IPS DF 6.9 (cell line): Measurements from ENCODE around the gene ABT1.

Experiments used
- DNase-seq: peaks from one replicate; pipeline ENCODE4 v3.0.0-alpha.2; 2013; ENCODE audit warnings: low read depth, low spot score
- H3K27ac ChIP-seq: one replicate; pipeline ENCODE4 v1.5.1; 2013; ENCODE audit warnings: low read length, control low read depth
- H3K27me3 ChIP-seq: 2 replicates; pipeline ENCODE4 v1.6.1; 2013; ENCODE audit warnings: mild to moderate bottlenecking, low read length; ENCODE audit not compliant: control insufficient read depth, insufficient read depth
- H3K36me3 ChIP-seq: 2 replicates; pipeline ENCODE4 v1.6.1; 2013; ENCODE audit warnings: low read length; ENCODE audit not compliant: control insufficient read depth, insufficient read depth
- H3K4me1 ChIP-seq: 2 replicates; pipeline ENCODE4 v1.6.1; 2013; ENCODE audit warnings: low read length; ENCODE audit not compliant: control insufficient read depth, insufficient read depth
- H3K4me3 ChIP-seq: 2 replicates; pipeline ENCODE4 v1.5.1; 2013; ENCODE audit warnings: mild to moderate bottlenecking, low read length
- H3K9me3 ChIP-seq: 2 replicates; pipeline ENCODE4 v1.6.1; 2013; ENCODE audit warnings: low read length, inconsistent platforms; ENCODE audit not compliant: control insufficient read depth, insufficient read depth
- WGBS: extraction: QIAGEN DNeasy Blood & Tissue Kit; methylation state at CpG from one replicate; pipeline ENCODE4 v1.1.7; 2013; ENCODE audit warnings: mixed read lengths, missing lambda C conversion rate; ENCODE audit not compliant: insufficient read length, insufficient coverage; 5-methylcytosine and 5-hydroxymethylcytosine counted together

ABT1 gene

DNA sequence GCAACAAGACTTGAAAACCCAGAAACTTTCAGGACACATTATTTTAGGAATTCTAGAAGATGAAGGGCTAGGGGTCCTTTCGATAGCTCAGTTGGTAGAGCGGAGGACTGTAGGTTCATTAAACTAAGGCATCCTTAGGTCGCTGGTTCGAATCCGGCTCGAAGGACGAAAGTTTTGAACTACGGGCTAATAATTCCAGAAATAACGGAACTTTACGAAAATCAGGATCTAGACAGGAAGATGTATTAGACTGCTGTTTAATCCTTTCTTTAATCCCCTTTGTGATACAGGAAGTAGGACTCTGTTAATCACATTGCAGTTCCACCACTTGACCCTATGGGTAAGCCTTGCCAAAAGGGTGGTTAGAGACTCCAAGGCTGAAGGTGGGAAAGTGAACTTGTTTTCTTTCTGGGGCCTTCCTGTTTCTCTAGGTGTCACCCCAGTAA is 21.2 kb upstream of the ABT1 start:
- no peak overlapping the region for H3K27ac ChIP-seq
- no peaks in the 10 kb centered on the region for H3K36me3 ChIP-seq
- H3K27me3 ChIP-seq = no peaks in the 10 kb centered on the region
- no peak for DNase-seq
- no peaks in the 10 kb centered on the region; the same call in 1 of the 2 replicates for H3K4me1 ChIP-seq
- H3K4me3 ChIP-seq = peak overlapping the region; percentile 25; the same call in 1 of the 2 replicates
- no CpG with 5 or more reads among the region's 10 CpGs for WGBS
- H3K9me3 ChIP-seq = no peaks in the 10 kb centered on the region; the same call in 1 of the 2 replicates

DNA sequence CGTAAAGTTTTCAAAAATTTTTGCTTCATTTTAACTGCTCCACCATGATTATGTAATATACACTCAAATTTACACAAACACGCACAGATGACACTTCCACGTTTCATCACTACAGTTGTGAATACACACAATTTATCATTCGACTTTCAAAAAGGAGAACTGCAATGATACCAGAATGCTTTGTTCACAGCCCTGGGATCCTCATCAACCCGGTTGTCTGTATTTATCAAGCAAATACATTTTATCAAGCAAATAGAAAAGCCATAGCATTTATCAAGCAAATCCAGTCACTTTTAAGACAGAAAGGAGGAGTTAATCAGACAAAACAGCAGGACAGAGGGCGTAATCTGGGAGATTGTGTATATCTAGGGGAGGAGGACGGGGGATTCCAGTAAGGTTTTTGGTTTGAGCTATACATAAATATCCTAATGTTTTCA is 20.3 kb upstream of the ABT1 start:
- Histone ChIP-seq H3K36me3 (no peaks in the 10 kb centered on the region), H3K27ac (no peak overlapping the region), H3K4me3 (peak overlapping the region; percentile 8; the same call in 1 of the 2 replicates), H3K9me3 (no peaks in the 10 kb centered on the region; the same call in 1 of the 2 replicates), H3K27me3 (no peaks in the 10 kb centered on the region), H3K4me1 (no peaks in the 10 kb centered on the region; the same call in 1 of the 2 replicates)
- WGBS = 100% methylated on average over 2 of the region's 7 CpGs
- no peak for DNase-seq

DNA sequence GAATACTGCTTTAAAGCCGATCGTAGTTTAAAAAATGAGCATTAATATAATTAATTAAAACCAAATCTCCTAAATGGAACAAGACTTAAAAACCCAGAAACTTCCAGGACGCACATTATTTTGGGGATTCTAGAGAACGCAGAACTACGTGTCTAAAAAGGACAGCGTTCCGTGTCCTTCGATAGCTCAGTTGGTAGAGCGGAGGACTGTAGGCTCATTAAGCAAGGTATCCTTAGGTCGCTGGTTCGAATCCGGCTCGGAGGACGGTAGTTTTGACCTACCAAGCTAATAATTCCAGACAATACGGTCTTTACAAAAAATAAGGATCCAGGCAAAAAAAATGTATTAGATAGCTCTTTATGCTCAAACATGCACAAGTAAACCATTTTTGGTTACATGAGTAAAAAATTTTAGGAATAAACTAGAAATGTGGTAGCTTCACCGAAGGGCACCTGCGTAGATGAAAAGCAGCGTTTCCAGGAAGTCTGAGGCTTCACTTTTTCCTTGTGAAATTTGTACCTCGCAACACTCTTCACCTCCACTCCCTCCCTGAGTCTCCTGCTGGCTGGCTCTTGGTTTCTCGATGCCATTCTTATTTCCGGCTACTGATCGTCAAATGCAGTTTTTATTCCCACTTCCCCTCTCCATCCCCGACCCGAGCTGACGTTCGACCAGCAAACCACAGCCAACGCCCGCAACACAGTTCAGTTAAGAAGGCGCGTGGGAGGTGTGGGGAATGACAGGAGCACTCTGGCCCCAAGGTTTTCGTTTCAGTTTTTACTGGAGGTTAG is 19.6 kb upstream of the ABT1 start:
- peak overlapping the region; percentile 64 for H3K4me3 ChIP-seq
- no peak for DNase-seq
- no peaks in the 10 kb centered on the region for H3K27me3 ChIP-seq
- no peak overlapping the region for H3K27ac ChIP-seq
- H3K4me1 ChIP-seq = no peaks in the 10 kb centered on the region; the same call in 1 of the 2 replicates
- no CpG with 5 or more reads among the region's 31 CpGs for WGBS
- H3K36me3 ChIP-seq = no peaks in the 10 kb centered on the region
- H3K9me3 ChIP-seq = no peaks in the 10 kb centered on the region; the same call in 1 of the 2 replicates

DNA sequence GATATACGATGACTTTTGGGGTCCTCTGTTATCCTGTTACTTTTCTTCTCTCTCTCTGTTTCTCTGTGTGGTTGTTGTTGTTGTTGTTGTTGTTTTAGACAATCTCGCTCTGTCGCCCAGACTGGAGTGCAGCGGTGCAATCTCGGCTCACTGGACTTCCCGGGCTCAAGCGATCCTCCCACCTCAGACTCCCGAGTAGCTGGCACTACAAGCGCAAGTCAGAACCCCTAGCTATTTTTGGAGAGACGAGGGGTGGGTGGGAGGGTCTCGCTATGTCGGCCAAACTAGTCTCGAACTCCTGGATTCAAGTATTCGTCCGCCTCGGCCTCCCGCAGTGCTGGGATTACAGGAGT is 19.1 kb upstream of the ABT1 start:
- no peak for DNase-seq
- Histone ChIP-seq H3K9me3 (no peaks in the 10 kb centered on the region; the same call in 1 of the 2 replicates), H3K27ac (no peak overlapping the region), H3K4me1 (no peaks in the 10 kb centered on the region; the same call in 1 of the 2 replicates), H3K27me3 (no peaks in the 10 kb centered on the region), H3K36me3 (no peaks in the 10 kb centered on the region), H3K4me3 (peak overlapping the region; percentile 64; the same call in 1 of the 2 replicates)
- WGBS = no CpG with 5 or more reads among the region's 17 CpGs

DNA sequence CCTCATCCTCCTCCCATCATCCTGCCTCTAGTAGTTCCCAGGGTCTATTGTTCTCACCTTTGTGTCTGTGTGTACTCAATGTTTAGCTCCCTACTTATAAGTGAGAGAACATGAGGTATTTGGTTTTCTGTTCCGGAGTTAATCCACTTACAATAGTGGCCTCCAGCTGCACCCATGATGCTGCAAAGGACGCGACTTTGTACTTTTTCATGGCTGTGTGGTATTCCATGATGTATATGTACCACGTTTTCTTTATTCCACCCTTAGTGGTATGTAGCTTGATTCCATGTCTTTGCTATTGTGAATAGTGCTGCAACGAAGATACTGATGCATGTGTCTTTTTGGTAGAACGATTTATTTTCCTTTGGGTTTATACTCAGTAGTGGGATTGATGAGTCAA is 18.5 kb upstream of the ABT1 start:
- WGBS = no CpG with 5 or more reads among the region's 6 CpGs
- no peaks in the 10 kb centered on the region; the same call in 1 of the 2 replicates for H3K4me1 ChIP-seq
- H3K27ac ChIP-seq = no peak overlapping the region
- no peaks in the 10 kb centered on the region; the same call in 1 of the 2 replicates for H3K9me3 ChIP-seq
- no peaks in the 10 kb centered on the region for H3K27me3 ChIP-seq
- H3K4me3 ChIP-seq = no peak overlapping the region
- no peaks in the 10 kb centered on the region for H3K36me3 ChIP-seq
- no peak for DNase-seq

DNA sequence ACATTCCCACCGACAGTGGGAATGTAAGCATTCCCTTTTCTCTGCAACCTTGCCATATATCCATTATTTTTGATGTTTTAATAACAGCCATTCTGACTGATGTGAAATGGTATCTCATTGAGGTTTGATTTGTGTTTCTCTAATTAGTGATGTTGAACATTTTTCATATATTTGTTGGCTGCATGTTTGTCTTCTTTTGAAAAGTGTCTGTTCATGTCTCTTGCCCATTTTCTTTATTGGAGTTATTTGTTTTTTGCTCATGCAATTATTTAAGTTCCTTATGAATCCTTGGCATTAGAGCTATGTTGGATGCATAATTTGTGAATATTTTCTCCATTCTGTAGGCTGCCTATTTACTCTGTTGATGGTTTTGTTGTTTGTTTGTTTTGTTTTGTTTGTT is 18.0 kb upstream of the ABT1 start:
- Histone ChIP-seq H3K4me1 (no peaks in the 10 kb centered on the region; the same call in 1 of the 2 replicates), H3K27ac (no peak overlapping the region), H3K4me3 (no peak overlapping the region), H3K36me3 (no peaks in the 10 kb centered on the region), H3K27me3 (no peaks in the 10 kb centered on the region), H3K9me3 (no peaks in the 10 kb centered on the region; the same call in 1 of the 2 replicates)
- WGBS = no CpG with 5 or more reads among the region's 1 CpG
- DNase-seq = no peak

DNA sequence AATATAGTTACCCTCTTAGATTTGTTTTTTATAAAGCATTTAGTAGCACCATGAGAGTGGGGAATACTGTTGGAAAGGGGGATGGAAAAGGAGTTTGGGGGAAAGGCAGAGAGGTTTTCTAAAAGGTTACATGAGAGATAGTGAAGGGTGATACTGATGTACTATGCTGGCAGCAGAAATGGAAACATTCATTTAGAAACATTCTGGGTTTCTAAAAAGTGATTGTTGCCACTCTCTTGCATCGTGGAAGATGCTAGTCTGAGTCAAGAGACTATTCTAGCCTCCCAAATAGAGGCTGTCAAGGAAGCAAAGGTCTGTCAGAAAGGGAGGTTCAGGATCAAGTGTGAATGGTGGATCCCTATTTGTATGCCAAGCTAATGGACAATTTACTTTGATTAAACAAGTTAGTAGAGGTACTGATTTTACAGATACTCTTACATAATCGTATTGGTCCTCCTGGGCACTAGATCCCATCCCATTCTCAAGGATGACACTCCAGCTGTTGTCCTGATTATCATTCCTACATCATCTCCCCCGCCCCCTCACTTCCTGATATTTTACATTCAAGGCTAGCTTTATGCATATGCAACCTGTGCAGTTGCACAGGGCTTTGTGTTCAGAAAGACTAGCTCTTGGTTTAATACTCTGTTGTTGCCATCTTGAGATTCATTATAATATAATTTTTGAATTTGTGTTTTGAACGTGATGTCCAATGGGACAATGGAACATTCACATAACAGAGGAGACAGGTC is 15.4 kb upstream of the ABT1 start:
- no peaks in the 10 kb centered on the region for H3K36me3 ChIP-seq
- no peak for DNase-seq
- H3K27me3 ChIP-seq = no peaks in the 10 kb centered on the region
- no peaks in the 10 kb centered on the region; the same call in 1 of the 2 replicates for H3K4me1 ChIP-seq
- no CpG with 5 or more reads among the region's 4 CpGs for WGBS
- no peak overlapping the region for H3K4me3 ChIP-seq
- H3K9me3 ChIP-seq = no peaks in the 10 kb centered on the region
- H3K27ac ChIP-seq = no peak overlapping the region

DNA sequence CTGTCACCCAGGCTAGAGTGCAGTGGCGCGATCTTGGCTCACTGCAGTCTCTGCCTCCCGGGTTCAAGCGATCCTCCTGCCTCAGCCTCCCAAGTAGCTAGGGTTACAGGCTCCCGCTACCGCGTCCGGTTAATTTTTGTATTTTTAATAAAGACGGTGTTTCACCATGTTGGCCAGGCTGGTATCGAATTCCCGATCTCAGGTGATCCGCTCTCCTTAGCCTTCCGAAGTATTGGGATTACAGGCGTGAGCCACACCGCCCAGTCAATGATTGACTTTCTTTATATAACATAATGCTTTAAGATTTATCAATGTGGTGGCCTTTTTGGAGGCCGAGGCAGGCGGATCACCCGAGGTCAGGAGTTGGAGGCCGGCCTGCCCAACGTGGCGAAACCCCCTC is 7.8 kb upstream of the ABT1 start:
- no peaks in the 10 kb centered on the region for H3K36me3 ChIP-seq
- DNase-seq = no peak
- H3K27ac ChIP-seq = no peak overlapping the region
- no peak overlapping the region for H3K4me3 ChIP-seq
- no peaks in the 10 kb centered on the region for H3K4me1 ChIP-seq
- H3K27me3 ChIP-seq = no peaks in the 10 kb centered on the region
- no peaks in the 10 kb centered on the region for H3K9me3 ChIP-seq
- no CpG with 5 or more reads among the region's 21 CpGs for WGBS

DNA sequence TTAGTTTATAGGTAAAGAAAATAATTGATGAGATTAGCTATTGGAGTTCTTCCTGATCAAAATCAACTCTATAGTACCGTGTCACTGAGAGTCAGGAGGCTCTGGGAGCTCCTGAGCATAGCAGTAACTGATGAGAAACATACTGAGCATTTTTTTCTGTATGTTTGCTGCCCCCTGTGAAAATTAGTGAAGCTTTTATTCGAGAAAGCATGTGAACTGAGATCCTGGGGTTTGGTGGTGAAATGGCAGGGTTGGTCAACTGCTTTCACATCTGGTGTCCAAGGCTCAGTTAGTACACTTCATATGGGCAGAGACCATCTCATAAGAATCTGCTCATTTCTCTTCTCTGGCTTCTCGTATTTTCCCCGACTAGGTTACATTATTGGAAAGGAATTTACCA is 4.1 kb upstream of the ABT1 start:
- Histone ChIP-seq H3K9me3 (no peaks in the 10 kb centered on the region), H3K36me3 (no peaks in the 10 kb centered on the region), H3K27ac (no peak overlapping the region), H3K4me3 (no peak overlapping the region), H3K27me3 (no peaks in the 10 kb centered on the region), H3K4me1 (no peaks in the 10 kb centered on the region; the same call in 1 of the 2 replicates)
- no peak for DNase-seq
- WGBS = no CpG with 5 or more reads among the region's 4 CpGs

DNA sequence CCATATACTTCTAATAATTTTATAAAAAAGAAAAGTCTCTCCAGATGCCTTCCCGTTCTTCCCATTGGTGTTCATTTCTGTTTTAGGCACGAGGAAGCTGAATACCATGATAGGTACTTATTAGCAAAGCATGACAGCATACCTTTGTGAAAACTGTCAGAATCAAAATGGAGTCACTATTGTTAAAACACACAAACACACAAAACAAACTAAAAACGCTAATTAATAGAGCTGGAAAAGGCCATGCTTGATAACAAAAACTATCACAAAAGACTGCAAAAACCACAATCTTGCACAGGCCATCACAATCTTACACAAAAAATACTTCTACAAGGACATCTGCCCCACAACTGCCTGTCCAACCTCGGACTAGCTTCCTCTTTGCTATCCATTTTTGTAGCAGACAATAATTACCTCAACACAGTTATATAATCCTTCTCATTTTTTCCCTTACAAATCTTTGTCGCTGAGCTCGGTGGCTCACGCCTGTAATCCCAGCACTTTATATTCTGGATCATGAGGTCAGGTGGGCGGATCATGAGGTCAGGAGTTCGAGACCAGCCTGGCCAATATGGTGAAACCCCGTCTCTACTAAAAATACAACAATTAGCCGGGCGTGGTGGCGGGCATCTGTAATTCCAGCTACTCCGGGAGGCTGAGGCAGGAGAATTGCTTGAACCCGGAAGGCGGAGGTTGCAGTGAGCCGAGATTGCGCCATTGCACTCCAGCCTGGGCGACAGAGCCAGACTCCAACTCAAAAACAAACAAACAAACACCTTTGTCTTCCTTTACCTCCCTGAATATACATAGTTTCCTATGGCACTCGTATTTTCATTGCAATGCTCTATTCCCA is 3.2 kb upstream of the ABT1 start:
- no peaks in the 10 kb centered on the region for H3K36me3 ChIP-seq
- WGBS = no CpG with 5 or more reads among the region's 20 CpGs
- no peaks in the 10 kb centered on the region; the same call in 1 of the 2 replicates for H3K4me1 ChIP-seq
- H3K9me3 ChIP-seq = no peaks in the 10 kb centered on the region
- H3K4me3 ChIP-seq = peak overlapping the region; percentile 43; the same call in 1 of the 2 replicates
- no peak for DNase-seq
- H3K27ac ChIP-seq = no peak overlapping the region
- H3K27me3 ChIP-seq = no peaks in the 10 kb centered on the region
